Glutamatergic neuron (in vitro differentiated cells): ENCODE measurements around the gene ANO4. TPM values are rescaled to one million over a fixed set of nuclear protein-coding genes. Genes with fewer than 3 reads are reported as not detected.
"Not testable (repeated sequence)": the region's sequence is repeated elsewhere in the genome, so short reads cannot be mapped to it uniquely, and the experiment has no call there.

ENCODE experiments used
- DNase-seq: peaks from one replicate; pipeline ENCODE4 v3.0.0; 2022
- H3K27ac Mint-ChIP-seq: one replicate; pipeline ENCODE4 v1.8.0; 2020; ENCODE audit warnings: mild to moderate bottlenecking, mixed read lengths, inconsistent platforms; ENCODE audit not compliant: unreplicated experiment
- H3K27me3 Mint-ChIP-seq: one replicate; pipeline ENCODE4 v1.8.0; 2020; ENCODE audit warnings: mild to moderate bottlenecking, moderate library complexity, mixed read lengths, inconsistent platforms; ENCODE audit not compliant: unreplicated experiment
- H3K36me3 Mint-ChIP-seq: one replicate; pipeline ENCODE4 v1.8.0; 2020; ENCODE audit warnings: mild to moderate bottlenecking, mixed read lengths, inconsistent platforms; ENCODE audit not compliant: unreplicated experiment
- H3K4me1 Mint-ChIP-seq: one replicate; pipeline ENCODE4 v1.8.0; 2020; ENCODE audit warnings: mild to moderate bottlenecking, low read depth, mixed read lengths, inconsistent platforms; ENCODE audit not compliant: unreplicated experiment
- H3K4me3 Mint-ChIP-seq: one replicate; pipeline ENCODE4 v1.8.0; 2020; ENCODE audit warnings: mild to moderate bottlenecking, mixed read lengths, inconsistent platforms; ENCODE audit not compliant: unreplicated experiment
- H3K9me3 Mint-ChIP-seq: one replicate; pipeline ENCODE4 v1.8.0; 2020; ENCODE audit warnings: mild to moderate bottlenecking, moderate library complexity, mixed read lengths, inconsistent platforms; ENCODE audit not compliant: unreplicated experiment
- total RNA-seq: library from RNA; stranded (reverse); fragmentation: NEBNext Ultra II Directional; extraction: Animal tissue kit (Norgen Biotek cat#: 25700); gene quantifications from one replicate; pipeline ENCODE4 v1.2.1, GENCODE V29; 2021; ENCODE audit not compliant: unreplicated experiment
- TF ChIP-seq, protein P1 (sequence below): fragments of 200-600 bp; sonication (generic); IDR thresholded peaks from one replicate; pipeline ENCODE4 v1.5.0; 2021; ENCODE audit not compliant: partially characterized antibody, unreplicated experiment

The ANO4 gene
- total RNA-seq, 1 donor from 2014 or later = 38.0 TPM

DNA sequence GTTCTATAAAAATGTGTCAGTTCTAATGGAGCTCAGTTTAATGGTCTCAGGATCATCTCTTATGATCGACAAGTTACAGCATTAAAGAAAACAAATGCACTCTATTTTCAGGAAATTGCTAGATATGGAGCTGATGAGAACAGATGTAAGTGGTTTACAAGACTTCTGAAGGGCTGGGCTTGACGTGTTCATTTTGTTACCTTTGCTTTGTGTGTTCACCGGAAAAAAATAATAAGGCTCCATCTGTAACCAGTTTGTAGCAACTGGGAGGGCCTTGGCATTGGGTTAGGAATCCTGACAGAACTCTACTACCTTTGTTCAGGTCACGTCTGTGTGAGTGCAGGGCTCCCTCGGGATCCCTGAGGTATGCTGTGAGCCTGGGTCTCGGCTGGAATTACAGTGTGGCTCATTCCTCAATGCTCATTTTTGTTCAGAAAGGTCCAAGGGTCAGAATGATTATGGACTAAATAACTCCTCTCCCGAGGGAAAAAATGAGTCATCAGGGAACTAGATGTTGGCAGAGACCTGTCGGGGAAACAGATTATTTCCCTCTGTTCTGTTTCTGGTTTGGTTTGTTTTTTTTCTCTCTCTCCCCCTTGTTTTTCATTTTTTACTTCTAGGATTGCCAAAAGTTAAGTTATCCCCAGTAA lies 257.4 kb downstream of the ANO4 start:
- no peak overlapping the region for H3K4me3 Mint-ChIP-seq
- peaks cover 1% of the 10 kb centered on the region for H3K9me3 Mint-ChIP-seq
- DNase-seq = peak; percentile 35
- H3K36me3 Mint-ChIP-seq = no peaks in the 10 kb centered on the region
- H3K4me1 Mint-ChIP-seq = peaks cover 6% of the 10 kb centered on the region
- H3K27me3 Mint-ChIP-seq = no peaks in the 10 kb centered on the region
- H3K27ac Mint-ChIP-seq = no peak overlapping the region
- TF ChIP-seq, protein P1, sequence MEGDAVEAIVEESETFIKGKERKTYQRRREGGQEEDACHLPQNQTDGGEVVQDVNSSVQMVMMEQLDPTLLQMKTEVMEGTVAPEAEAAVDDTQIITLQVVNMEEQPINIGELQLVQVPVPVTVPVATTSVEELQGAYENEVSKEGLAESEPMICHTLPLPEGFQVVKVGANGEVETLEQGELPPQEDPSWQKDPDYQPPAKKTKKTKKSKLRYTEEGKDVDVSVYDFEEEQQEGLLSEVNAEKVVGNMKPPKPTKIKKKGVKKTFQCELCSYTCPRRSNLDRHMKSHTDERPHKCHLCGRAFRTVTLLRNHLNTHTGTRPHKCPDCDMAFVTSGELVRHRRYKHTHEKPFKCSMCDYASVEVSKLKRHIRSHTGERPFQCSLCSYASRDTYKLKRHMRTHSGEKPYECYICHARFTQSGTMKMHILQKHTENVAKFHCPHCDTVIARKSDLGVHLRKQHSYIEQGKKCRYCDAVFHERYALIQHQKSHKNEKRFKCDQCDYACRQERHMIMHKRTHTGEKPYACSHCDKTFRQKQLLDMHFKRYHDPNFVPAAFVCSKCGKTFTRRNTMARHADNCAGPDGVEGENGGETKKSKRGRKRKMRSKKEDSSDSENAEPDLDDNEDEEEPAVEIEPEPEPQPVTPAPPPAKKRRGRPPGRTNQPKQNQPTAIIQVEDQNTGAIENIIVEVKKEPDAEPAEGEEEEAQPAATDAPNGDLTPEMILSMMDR = no peak

DNA sequence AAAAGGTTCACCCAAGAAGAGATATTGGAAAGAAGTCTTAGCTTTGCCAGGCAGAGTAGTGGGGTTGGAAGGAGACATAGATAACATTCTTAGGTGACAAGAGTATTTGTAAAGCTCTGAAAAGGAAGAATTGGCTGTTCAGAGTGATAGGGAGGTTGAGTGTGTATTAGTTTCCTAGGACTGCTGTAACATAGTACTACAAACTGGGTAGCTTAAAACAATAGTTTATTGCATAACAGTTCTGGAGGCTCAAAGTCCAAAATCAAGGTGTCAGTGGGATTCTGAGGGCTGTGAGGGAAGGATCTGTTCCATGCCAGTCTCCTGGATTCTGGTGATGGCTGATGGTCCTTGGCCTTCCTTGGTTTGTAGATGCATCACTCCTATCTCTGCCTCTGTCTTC lies 258.6 kb downstream of the ANO4 start:
- no peak for DNase-seq
- Mint-ChIP-seq H3K4me3 (no peak overlapping the region), H3K27ac (no peak overlapping the region), H3K36me3 (peaks cover 6% of the 10 kb centered on the region), H3K9me3 (peaks cover 4% of the 10 kb centered on the region), H3K27me3 (no peaks in the 10 kb centered on the region), H3K4me1 (peaks cover 6% of the 10 kb centered on the region)
- TF ChIP-seq, protein P1 = no peak

DNA sequence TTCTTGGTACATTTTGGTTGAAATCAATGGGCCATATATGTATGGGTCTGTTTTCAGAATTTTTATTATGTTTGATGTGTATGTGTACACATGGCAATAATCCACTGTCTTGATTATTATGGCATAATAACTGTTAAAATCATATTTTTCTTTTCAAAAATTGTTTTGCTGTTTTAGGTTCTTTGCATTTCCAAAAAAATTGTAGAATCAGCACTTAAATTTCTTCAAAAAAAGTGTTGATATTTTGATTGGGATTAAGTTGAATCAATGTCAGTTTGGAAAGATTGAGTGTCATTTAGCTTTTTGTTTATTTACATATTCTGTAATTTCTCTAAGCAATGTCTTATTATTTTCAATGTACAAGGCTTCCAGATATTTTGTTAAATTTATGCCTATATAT lies 261.4 kb downstream of the ANO4 start:
- Mint-ChIP-seq H3K27ac (no peak overlapping the region), H3K36me3 (peaks cover 6% of the 10 kb centered on the region), H3K9me3 (peaks cover 3% of the 10 kb centered on the region), H3K27me3 (no peaks in the 10 kb centered on the region), H3K4me1 (peaks cover 6% of the 10 kb centered on the region), H3K4me3 (no peak overlapping the region)
- DNase-seq = no peak
- TF ChIP-seq, protein P1 = no peak

DNA sequence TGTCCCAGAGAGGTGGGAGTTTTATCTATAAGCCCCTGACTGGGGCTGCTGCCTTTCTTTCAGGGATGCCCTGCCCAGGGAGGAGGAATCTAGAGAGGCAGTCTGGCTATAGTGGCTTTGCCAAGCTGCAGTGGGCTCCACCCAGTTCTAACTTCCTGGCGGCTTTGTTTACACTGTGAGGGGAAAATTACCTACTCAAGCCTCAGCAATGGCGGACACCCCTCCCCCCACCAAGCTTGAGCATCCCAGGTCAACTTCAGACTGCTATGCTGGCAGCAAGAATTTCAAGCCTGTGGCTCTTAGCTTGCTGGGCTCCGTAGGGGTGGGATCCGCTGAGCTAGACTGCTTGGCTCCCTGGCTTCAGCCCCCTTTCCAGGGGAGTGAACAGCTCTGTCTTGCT lies 267.9 kb downstream of the ANO4 start:
- H3K4me3 Mint-ChIP-seq, H3K9me3 Mint-ChIP-seq, DNase-seq, H3K27me3 Mint-ChIP-seq, H3K36me3 Mint-ChIP-seq, H3K27ac Mint-ChIP-seq, H3K4me1 Mint-ChIP-seq: not testable (repeated sequence)

DNA sequence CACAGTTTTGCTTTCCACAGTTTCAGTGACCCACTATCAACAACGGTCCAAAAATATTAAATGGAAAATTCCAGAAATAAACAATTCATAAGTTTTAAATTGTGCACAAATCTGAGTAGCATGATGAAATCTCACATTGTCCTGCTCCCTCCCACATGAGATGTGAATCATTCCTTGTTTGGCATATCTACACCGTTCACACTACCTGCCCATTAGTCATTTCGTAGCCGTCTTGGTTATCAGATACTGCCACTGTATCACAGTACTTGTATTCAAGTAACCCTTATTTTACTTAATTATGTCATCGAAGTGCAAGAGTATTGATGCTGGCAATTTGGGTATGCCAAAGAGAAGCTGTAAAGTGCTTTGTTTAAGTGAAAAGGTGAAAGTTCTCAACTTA lies 270.1 kb downstream of the ANO4 start:
- H3K4me3 Mint-ChIP-seq = no peak overlapping the region
- H3K9me3 Mint-ChIP-seq = no peaks in the 10 kb centered on the region
- TF ChIP-seq, protein P1 = no peak
- H3K27ac Mint-ChIP-seq = no peak overlapping the region
- H3K27me3 Mint-ChIP-seq = no peaks in the 10 kb centered on the region
- no peaks in the 10 kb centered on the region for H3K4me1 Mint-ChIP-seq
- no peak for DNase-seq
- H3K36me3 Mint-ChIP-seq = no peaks in the 10 kb centered on the region
